Astrocyte (in vitro differentiated cells and primary cell): ENCODE results near the gene CLEC20A.

Experiments
- CTCF ChIP-seq: IDR thresholded peaks from 2 replicates; pipeline ENCODE4 v1.5.1; 2011; ENCODE audit warnings: low read depth, mild to moderate bottlenecking, inconsistent platforms, low read length, moderate library complexity; ENCODE audit not compliant: insufficient read depth
- EZH2 ChIP-seq: IDR thresholded peaks from 2 replicates; pipeline ENCODE4 v1.6.1; 2012; ENCODE audit warnings: mild to moderate bottlenecking, low read length, inconsistent platforms; ENCODE audit not compliant: insufficient read depth

GRCh38 chr1:178532392-178532791 lies 35.6 kb upstream of the CLEC20A start:
- TF ChIP-seq CTCF (peak; percentile 81), EZH2 (no peak)
